Thyroid gland (tissue), 4 donors: Measurements from ENCODE around the gene HSPB7. TPM values are rescaled to one million over a fixed set of nuclear protein-coding genes. Genes with fewer than 3 reads are reported as not detected.

Source experiments
- DNase-seq, 2 donors: peaks; one replicate each; pipeline ENCODE4 v3.0.0-alpha.2; 2019
- H3K27ac ChIP-seq, 3 donors: fragments of 200-600 bp; sonication (generic); 1 replicate in 2 of 3; 2 replicates in 1 of 3; pipeline ENCODE4 v1.5.1; 2016 to 2019; ENCODE audit warnings: mild to moderate bottlenecking in 1 of 3, moderate library complexity in 1 of 3
- H3K27me3 ChIP-seq: fragments of 200-600 bp; sonication (generic); one replicate; pipeline ENCODE4 v1.5.1; 2019
- H3K36me3 ChIP-seq, 2 donors: fragments of 200-600 bp; sonication (generic); one replicate each; pipeline ENCODE4 v1.5.1; 2016 to 2019
- H3K4me1 ChIP-seq, 2 donors: fragments of 200-600 bp; sonication (generic); one replicate each; pipeline ENCODE4 v1.5.1; 2017 to 2019
- H3K4me3 ChIP-seq, 3 donors: fragments of 200-600 bp; sonication (generic); replicated peaks in 1 of 3; 1 replicate in 2 of 3; 2 replicates in 1 of 3; pipeline ENCODE4 v1.5.1; 2016; ENCODE audit warnings: mild to moderate bottlenecking in 1 of 3
- H3K9me3 ChIP-seq: fragments of 200-600 bp; sonication (generic); one replicate; pipeline ENCODE4 v1.5.1; 2017
- CTCF ChIP-seq, 6 experiments: fragments of 200-600 bp in 3 of 6; fragments of 450-650 bp in 3 of 6; sonication (generic) in 3 of 6; IDR thresholded peaks; one replicate each; pipeline ENCODE4 v1.5.1; 2016 to 2019; ENCODE audit warnings: antibody characterized with exemption in 6 of 6, mild to moderate bottlenecking in 2 of 6, inconsistent platforms in 1 of 6, moderate library complexity in 1 of 6
- POLR2A ChIP-seq, 2 donors: fragments of 450-650 bp; IDR thresholded peaks; one replicate each; pipeline ENCODE4 v1.6.1; 2017; ENCODE audit warnings: antibody characterized with exemption in 2 of 2, mild to moderate bottlenecking in 2 of 2, moderate library complexity in 1 of 2
- WGBS, 2 donors: methylation state at CpG; one replicate each; pipeline ENCODE4 v1.1.5; 2017; 5-methylcytosine and 5-hydroxymethylcytosine counted together
- intact Hi-C: fragments of 100-400 bp; cut with DNase I; formaldehyde crosslinking; loops from one replicate; pipeline ENCODE4 v1.15.1; 2023
- total RNA-seq, 4 donors: library from RNA; depleted of rRNA; stranded (reverse); fragments of >200 nt; gene quantifications; one replicate each; pipeline ENCODE4 v1.2.3, GENCODE V29; 2016

The HSPB7 gene
- total RNA-seq, 4 donors from 2014 or later = 0.81 to 9.0 (median 2.9) TPM

DNA sequence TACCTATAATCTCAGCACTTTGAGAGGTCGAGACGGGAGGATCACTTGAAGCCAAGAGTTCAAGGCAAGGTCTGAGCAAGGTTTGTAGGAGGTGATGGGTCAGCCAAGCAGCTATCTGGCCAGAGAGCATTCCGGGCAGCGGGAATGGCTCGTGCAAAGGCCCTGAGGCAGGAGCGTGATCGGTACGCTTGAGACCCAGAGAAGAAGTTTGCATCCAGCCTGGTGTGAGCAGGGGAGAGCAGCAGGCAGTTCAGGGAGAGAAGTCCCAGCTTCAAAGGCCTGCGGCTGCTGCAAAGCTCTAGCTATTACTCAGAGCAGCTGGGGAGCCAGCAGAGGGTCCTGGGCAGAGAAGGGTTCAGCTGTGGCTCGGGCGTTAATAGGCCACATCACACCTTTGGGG is 18.9 kb downstream of the HSPB7 start:
- WGBS, 2 donors = 93 to 96% methylated on average over 11 of the region's 11 CpGs
- intact Hi-C loops = no loop called here
- no peaks in the 10 kb centered on the region for H3K36me3 ChIP-seq

DNA sequence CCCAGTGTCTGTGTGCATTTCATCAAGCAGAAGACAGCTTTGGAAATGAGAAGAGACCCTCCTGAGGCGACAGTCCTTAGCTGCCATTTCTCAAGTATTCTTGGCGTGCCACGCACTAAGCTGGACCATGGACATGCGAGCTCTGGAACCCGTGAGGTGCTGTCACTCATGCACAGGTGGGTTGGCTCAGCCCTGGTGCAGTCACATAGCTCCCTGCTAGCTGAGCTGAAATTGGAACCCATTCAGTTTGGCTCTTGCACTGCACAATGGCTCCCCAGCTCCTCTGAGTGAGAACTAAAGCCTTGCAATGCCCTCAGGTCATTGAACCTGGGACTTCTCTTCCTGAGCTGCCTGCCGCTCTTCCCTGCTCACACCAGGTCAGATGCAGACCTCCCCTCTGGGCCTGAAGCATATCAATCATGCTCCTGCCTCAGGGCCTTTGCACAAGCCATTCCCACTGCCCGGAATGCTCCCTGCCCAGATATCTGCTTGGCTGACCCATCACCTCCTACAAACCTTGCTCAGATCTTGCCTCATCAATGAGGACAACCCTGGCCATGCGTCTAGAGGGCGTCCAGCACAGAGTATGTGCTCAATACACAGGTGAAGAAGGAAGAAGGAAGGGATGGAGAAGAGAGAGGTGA is 20.1 kb downstream of the HSPB7 start:
- Histone ChIP-seq H3K4me3 (no peak overlapping the region), H3K27ac (no peak overlapping the region), H3K9me3 (no peaks in the 10 kb centered on the region), H3K4me1 (no peaks in the 10 kb centered on the region), H3K27me3 (no peaks in the 10 kb centered on the region), H3K36me3 (no peaks in the 10 kb centered on the region)
- TF ChIP-seq POLR2A (IDR thresholded peaks at IDR 0.05) (no peak), CTCF (IDR thresholded peaks at IDR 0.05) (no peak)
- 85 to 89% methylated on average over 8 to 9 of the region's 9 CpGs for WGBS, 2 donors
- intact Hi-C loops = no loop called here
- DNase-seq = no peak

More for the DNA sequence above, 18.9 kb downstream of the HSPB7 start:
- no peaks in the 10 kb centered on the region for H3K9me3 ChIP-seq
- H3K27me3 ChIP-seq = no peaks in the 10 kb centered on the region
- TF ChIP-seq CTCF (IDR thresholded peaks at IDR 0.05) = no peak
- no peak for TF ChIP-seq POLR2A (IDR thresholded peaks at IDR 0.05)
- peaks cover 4 to 5% of the 10 kb centered on the region in 2 donors for H3K4me1 ChIP-seq
- H3K27ac ChIP-seq = no peak overlapping the region
- no peak overlapping the region for H3K4me3 ChIP-seq
- DNase-seq = no peak

DNA sequence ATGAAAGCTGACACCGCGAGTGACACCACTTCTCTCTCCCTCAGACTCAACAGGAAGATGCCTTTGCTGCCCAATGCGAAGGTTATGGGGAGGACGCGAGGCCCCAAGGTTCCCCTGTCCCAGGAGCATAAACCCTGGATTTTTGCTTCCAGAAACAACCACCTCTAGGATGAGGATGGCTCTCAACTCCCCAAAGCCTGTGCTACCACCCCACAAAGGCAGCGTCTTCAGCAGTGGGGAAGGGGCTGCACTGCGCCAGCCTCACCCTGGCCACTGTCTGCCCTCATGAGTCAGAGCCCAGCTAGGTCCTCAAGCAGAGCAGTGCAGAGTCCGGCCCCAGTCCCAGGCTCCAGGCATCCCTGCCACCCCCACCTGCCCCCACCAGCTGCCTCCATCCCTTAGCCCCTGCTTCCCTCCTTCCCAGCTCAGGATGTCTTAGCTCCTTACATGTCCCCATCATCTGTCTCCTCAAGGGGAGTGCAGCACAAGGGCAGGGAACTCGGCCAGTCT is 20.7 kb downstream of the HSPB7 start:
- intact Hi-C loops = no loop called here
- no peaks in the 10 kb centered on the region for H3K4me1 ChIP-seq
- WGBS, 2 donors = 69 to 86% methylated on average over 6 to 9 of the region's 9 CpGs
- no peaks in the 10 kb centered on the region for H3K9me3 ChIP-seq
- TF ChIP-seq POLR2A (IDR thresholded peaks at IDR 0.05) = no peak
- no peak for TF ChIP-seq CTCF (IDR thresholded peaks at IDR 0.05)
- no peaks in the 10 kb centered on the region for H3K27me3 ChIP-seq
- H3K4me3 ChIP-seq = no peak overlapping the region
- H3K27ac ChIP-seq = no peak overlapping the region
- no peaks in the 10 kb centered on the region for H3K36me3 ChIP-seq
- no peak for DNase-seq

DNA sequence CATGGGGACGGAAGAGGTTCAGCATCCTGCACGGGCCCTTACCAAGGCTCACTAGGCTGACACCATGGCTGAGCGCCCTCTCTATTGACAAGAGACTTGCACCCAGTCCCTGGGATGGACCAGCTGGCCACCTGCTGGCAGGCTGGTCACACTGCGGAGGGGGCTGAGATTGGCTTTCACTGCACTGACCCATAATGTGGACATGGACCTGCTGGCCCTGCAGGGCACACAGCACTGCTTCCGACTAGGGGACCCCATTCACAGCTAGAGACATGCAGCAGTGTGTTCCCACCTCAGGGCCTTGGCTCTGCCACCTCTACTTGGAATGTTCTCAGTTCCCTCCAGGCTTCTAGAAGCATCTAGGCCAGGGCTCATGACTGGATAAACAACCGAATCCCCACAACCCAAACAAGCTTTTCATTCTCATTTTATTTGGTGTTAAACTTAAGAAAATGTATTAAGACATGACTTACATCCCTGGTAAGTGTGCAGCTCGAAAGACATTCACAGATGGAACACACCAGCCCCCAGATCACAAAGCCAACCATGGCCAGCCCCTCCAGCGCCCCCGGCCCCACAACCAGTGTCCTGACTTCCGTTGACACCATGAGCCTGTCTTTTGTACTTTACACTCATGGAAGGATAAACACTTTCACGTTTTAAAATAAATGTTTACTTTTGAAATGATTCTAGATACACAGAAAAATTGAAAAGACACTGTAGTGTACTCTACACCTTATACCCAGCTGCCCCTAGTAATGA is 23.1 kb downstream of the HSPB7 start:
- Histone ChIP-seq H3K4me1 (no peaks in the 10 kb centered on the region), H3K9me3 (no peaks in the 10 kb centered on the region), H3K27me3 (no peaks in the 10 kb centered on the region), H3K4me3 (no peak overlapping the region), H3K27ac (no peak overlapping the region), H3K36me3 (no peaks in the 10 kb centered on the region)
- peak; percentile 52 to 58 for DNase-seq
- TF ChIP-seq POLR2A (IDR thresholded peaks at IDR 0.05) = no peak
- TF ChIP-seq CTCF (IDR thresholded peaks at IDR 0.05) = peak; percentile 51 to 86 (median 72)
- 75% methylated on average over 11 of the region's 11 CpGs for WGBS, 2 donors
- intact Hi-C loops = no loop called here

GRCh38 chr1:15994081-15994480 is 23.8 kb downstream of the HSPB7 start:
- TF ChIP-seq CTCF (IDR thresholded peaks at IDR 0.05) (no peak), POLR2A (IDR thresholded peaks at IDR 0.05) (no peak)
- Histone ChIP-seq H3K27ac (no peak overlapping the region), H3K36me3 (no peaks in the 10 kb centered on the region), H3K4me1 (no peaks in the 10 kb centered on the region), H3K27me3 (no peaks in the 10 kb centered on the region), H3K9me3 (no peaks in the 10 kb centered on the region), H3K4me3 (no peak overlapping the region)
- DNase-seq = no peak
- intact Hi-C loops = no loop called here
- WGBS, 2 donors = 100% methylated on average over 2 of the region's 10 CpGs; no CpG with 5 or more reads in 1 of the 2 donors
